Activated CD4-positive, CD25-positive, alpha-beta regulatory T cell treated with anti-CD3 and anti-CD28 coated beads, Interleukin-2, amount 50 U/mL, for 72 hours (primary cell): Measurements from ENCODE around the gene TUBA4A.
A peak's percentile ranks its signal among the peaks of the same experiment; 100 is the strongest.
"Not testable (repeated sequence)": the region's sequence is repeated elsewhere in the genome, so short reads cannot be mapped to it uniquely, and the experiment has no call there.

Source experiments
- DNase-seq: peaks from one replicate; pipeline ENCODE4 v3.0.0; 2021

Gene TUBA4A

DNA sequence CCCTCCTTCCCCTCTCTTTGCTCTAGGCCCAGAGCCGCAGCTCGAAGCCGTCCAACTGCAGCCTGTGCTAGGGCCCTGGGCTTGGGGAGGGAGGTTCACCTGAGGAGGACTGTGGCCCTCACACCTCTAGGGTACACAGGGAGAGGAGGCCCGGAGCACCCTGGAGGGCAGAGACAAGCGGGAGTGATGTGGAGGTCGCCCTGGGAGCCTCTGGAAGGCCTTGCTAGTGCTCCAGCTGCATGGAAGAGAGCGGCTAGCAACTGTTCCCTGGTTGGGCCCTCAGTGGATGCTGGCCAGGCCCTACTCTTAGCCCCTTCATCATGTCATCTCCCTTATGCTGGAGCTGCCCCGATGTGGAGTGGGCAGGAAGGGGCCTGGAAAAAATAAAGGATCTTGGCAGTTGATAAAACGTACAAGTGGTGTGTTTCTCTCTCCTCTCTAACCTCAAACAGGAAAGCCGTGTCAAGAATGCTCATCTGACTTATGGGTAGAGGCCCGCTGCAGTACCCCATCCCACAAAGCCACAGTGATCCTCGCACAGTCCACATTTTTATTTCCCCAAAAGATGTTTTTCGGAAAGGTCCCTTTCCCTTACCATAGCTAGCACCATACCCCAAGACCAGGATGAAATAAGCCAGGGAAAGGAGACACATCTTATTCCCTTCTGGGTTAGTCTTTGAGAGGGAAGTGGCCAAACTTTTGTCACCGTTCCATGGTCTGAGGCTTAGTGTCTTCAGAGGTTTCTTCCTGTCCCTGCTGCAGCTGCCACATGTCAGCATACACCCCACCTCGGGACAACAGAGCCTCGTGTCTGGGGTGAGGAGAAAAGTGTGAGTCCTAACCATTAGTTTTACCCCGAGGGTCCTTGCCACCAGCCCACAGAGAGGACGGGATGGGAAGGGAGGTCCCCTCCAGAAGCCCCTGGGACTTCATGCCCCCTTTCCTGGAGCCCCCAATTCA is 44.2 kb downstream of the TUBA4A start:
- DNase-seq: no peak

DNA sequence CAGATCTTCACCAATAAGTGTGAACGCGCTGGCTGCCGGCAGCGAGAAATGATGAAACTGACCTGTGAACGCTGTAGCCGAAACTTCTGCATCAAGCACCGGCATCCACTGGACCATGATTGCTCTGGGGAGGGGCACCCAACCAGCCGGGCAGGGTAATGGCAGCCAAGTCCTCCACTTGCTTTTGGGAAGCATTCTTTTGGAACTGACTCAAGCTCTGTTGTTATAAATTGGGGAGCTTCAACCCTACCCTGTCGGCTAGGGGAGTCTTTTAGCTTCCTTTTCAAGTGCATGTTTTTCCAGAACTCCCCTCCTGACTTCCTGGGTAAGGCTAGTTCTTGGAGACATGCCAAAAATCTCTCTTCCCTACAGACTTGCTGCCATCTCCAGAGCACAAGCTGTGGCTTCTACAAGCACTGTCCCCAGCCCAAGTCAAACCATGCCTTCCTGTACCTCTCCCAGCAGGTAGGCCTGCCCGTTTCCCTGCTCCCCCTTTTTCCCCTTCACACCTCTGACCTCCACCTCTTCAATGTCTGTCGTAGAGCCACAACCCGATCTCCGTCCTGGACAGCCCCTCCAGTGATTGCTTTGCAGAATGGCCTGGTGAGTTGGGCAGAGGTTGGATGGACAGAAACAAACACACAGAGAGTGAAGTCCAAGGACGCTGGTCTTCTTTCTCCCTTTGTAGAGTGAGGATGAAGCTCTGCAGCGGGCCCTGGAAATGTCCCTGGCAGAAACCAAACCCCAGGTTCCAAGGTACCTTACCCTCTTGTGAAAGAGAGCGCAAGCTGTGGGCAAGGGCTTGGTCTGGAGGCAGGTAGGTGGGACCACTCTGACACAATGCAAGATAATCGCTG is 45.6 kb downstream of the TUBA4A start:
- no peak for DNase-seq

DNA sequence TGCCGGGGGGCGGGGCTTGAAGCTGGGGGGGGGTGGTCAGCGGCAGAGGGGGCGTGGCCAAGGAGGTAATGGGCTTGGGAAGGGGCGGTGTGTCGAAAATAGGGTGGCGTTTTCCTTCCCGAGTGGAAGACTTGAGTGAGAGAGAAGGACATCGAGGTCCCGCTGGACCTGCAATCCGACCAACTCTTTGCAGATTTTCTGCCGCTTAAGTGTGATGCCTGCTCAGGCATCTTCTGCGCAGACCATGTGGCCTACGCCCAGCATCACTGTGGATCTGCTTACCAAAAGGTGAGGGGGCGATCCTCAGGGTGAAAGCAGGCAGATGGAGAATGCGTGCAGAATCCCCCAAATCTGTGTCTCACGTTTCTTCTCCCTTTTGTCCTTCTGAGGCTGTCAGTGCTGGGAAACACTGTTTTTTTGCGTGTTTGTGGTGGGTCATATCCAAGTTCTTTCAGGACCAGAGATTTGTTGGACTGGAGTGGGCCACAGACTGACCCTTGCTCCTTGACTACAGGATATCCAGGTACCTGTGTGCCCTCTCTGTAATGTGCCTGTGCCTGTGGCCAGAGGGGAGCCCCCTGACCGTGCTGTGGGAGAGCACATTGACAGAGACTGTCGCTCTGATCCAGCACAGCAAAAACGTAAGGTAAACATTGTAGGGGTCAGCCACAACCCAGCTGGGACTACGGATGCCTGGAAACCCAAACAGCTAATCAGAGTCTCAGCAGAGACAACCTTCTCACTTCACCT is 46.4 kb downstream of the TUBA4A start:
- no peak for DNase-seq

DNA sequence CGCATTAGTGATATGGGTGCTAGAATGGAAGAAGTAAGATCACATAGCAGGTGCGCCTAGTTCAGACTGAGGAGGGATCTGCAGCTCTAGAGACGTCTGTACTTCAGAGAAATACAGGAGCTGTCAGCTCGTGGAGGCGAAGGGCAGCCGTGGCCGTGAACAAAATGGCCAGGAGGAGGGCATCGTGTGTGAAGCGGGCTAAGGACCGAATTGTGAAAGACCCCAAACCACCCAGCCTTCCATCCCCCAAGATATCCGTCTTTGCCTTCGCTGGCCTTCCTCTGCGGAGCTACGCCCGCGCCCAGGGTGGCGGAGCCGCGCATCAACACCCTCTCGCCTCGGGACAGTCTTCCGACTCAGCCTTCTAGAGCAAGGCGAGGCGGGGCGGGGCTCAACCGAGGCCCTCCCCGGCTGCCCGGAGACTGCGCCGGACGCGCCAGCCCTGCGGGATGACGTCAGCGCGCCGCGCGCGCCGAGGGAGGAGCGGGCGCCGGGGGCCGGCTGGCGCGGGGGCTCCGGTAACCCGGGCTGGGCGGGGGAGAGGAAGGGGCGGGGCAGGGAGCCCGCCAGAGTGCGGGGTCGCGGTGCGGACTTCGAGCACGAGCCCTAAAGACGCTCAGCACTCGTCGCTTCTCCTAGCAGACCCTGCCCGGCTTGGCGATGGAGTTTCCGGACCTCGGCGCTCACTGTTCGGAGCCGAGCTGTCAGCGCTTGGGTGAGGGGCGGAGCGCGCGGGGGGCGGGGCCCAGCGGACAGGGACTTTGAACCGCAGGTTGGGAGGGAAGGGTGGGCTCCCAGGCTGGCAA is 47.2 kb downstream of the TUBA4A start, which contains the start of gene ZFAND2B:
Gene ZFAND2B (plus strand): TSS at position 455 of the 806 bp plus-strand sequence. CDS start 206 bp downstream, at position 661.
- DNase-seq: peak; percentile 97

DNA sequence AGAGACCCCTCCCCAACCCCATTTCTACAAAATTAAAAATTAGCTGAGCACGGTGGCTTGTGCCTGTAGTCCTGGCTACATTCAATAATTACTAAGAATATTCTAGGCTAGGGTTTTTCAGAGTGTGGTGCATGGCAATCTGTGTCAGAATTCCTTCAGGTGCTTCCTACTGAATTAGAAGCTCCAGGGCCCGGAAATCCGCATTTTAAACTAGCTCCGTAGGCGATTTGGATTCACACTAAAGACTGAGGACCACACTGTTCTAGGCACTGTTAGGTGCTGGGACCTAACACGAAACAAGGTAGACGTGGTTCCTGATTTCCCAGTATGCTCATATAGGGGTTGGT is 47.8 kb downstream of the TUBA4A start:
- DNase-seq: no peak

DNA sequence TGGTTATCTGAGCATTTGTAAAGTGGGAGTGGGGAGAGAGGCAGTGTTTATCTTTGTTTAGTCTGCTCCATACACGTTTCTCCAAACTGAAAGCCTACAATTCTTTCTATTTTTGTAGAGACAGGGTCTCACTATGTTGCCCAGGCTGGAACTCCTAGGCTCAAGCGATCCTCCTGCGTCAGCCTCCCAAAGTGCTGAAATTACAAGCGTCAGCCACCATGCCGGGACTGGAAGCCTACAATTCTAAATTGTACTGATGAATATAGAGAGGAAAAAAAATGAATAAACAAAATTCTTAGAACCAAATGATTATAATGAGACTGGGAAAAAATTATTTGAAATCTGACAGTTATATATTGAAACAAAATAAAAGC is 48.6 kb downstream of the TUBA4A start:
- DNase-seq: no peak

DNA sequence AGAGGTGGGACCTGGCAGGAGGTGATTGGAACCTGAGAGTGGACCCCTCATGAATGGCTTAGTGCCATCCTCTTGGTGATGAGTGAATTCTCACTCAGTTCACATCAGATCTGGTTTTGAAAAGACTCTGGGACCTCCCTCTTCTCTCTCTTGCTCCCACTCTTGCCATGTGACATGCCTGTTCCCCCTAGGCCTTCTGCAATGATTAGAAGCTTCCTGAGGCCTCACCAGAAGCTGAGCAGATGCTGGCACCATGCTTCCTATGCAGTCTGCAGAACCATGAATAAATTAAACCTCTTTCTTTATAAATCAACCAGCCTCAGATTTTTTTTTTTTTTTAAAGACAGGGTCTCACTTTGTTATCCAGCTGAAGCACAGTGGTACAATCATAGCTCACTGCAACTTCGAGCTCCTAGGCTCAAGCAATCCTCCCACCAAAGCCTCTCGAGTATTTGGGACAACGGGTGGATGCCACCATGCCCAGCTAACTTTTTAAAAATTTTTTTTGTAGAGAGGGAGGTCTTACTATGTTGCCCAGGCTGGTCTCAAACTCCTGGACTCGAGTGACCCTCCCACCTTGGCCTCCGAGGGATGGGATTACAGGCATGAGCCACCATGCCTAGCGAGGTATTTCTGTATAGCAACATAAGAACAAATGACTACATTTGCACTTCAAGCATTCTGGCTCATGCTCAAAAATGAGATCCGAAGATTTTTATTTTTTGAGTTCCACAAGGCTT is 49.1 kb downstream of the TUBA4A start:
- DNase-seq: no peak

DNA sequence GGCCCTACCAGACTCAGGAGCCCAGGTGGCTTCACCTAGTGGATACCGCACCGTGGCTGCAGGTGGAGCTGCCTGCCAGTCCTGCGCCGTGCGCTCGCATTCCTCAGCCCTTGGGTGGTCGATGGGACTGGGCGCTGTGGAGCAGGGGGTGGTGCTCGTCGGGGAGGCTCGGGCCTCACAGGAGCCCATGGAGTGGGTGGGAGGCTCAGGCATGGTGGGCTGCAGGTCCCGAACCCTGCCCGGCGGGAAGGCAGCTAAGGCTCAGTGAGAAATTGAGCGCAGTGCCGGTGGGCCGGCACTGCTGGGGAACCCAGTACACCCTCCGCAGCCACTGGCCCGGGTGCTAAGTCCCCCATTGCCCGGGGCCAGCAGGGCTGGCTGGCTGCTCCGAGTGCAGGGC is 52.4 kb downstream of the TUBA4A start:
- DNase-seq: not testable (repeated sequence)

DNA sequence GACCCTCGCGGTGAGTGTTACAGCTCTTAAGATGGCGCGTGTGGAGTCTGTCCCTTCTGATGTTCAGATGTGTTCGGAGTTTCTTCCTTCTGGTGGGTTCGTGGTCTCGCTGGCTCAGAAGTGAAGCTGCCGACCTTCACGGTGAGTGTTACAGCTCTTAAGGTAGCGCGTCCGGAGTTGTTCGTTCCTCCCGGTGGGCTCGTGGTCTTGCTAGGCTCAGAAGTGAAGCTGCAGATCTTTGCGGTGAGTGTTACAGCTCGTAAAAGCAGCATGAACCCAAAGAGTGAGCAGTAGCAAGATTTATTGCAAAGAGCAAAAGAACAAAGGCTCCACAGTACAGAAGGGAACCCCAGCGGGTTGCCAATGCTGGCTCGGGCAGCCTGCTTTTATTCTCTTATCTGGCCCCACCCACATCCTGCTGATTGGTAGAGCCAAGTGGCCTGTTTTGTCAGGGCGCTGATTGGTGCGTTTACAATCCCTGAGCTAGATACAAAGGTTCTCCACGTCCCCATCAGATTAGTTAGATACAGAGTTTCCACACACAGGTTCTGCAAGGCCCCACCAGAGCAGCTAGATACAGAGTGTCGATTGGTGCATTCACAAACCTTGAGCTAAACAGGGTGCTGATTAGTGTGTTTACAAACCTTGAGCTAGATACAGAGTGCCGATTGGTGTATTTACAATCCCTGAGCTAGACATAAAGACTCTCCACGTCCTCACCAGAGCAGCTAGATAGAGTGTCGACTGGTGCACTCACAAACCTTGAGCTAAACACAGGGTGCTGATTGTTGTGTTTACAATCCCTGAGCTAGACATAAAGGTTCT is 53.0 kb downstream of the TUBA4A start:
- not testable (repeated sequence) for DNase-seq
